Mesendoderm (in vitro differentiated cells): ENCODE measurements around the gene SNRPD3.
"Not testable (repeated sequence)": the region's sequence is repeated elsewhere in the genome, so short reads cannot be mapped to it uniquely, and the experiment has no call there.

Source experiments
- DNase-seq: peaks from one replicate; pipeline ENCODE4 v3.0.0; 2013
- H2AK5ac ChIP-seq: 2 replicates; pipeline ENCODE4 v1.6.1; 2013; ENCODE audit warnings: low read length, inconsistent platforms
- H2BK120ac ChIP-seq: 2 replicates; pipeline ENCODE4 v1.6.1; 2013; ENCODE audit warnings: low read depth, mild to moderate bottlenecking, low read length, moderate library complexity, mixed read lengths
- H2BK15ac ChIP-seq: replicated peaks from 2 replicates; pipeline ENCODE4 v1.6.1; 2013; ENCODE audit warnings: low read depth, mild to moderate bottlenecking, moderate library complexity
- H2BK5ac ChIP-seq: 2 replicates; pipeline ENCODE4 v1.6.1; 2013; ENCODE audit warnings: low read length, inconsistent platforms
- H3K18ac ChIP-seq: 2 replicates; pipeline ENCODE4 v1.6.1; 2013; ENCODE audit warnings: mild to moderate bottlenecking, low read length, mixed read lengths
- H3K23ac ChIP-seq: one replicate; pipeline ENCODE4 v1.6.1; 2013; ENCODE audit warnings: low read length
- H3K27ac ChIP-seq: 2 replicates; pipeline ENCODE4 v1.5.1; 2013; ENCODE audit warnings: low read depth, mild to moderate bottlenecking, inconsistent platforms, low read length, moderate library complexity
- H3K27me3 ChIP-seq: 2 replicates; pipeline ENCODE4 v1.6.1; 2013; ENCODE audit warnings: low read length, control low read depth, mild to moderate bottlenecking, inconsistent platforms; ENCODE audit not compliant: insufficient read depth, poor library complexity
- H3K36me3 ChIP-seq: 2 replicates; pipeline ENCODE4 v1.6.1; 2013; ENCODE audit warnings: low read length, inconsistent platforms; ENCODE audit not compliant: control insufficient read depth, insufficient read depth
- H3K4ac ChIP-seq: one replicate; pipeline ENCODE4 v1.6.1; 2013; ENCODE audit warnings: low read depth, mild to moderate bottlenecking, low read length, moderate library complexity
- H3K4me1 ChIP-seq: 2 replicates; pipeline ENCODE4 v1.6.1; 2013; ENCODE audit warnings: low read depth, low read length, inconsistent platforms; ENCODE audit not compliant: control insufficient read depth
- H3K4me2 ChIP-seq: 2 replicates; pipeline ENCODE4 v1.6.1; 2013; ENCODE audit warnings: low read length
- H3K4me3 ChIP-seq: 2 replicates; pipeline ENCODE4 v1.5.1; 2013; ENCODE audit warnings: mild to moderate bottlenecking, low read length
- H3K56ac ChIP-seq: one replicate; pipeline ENCODE4 v1.6.1; 2013; ENCODE audit warnings: low read length
- H3K79me1 ChIP-seq: 2 replicates; pipeline ENCODE4 v1.6.1; 2013; ENCODE audit warnings: low read length, inconsistent platforms
- H3K79me2 ChIP-seq: 2 replicates; pipeline ENCODE4 v1.6.1; 2013; ENCODE audit warnings: mild to moderate bottlenecking, low read length; ENCODE audit not compliant: control insufficient read depth, insufficient read depth
- H3K9ac ChIP-seq: 2 replicates; pipeline ENCODE4 v1.6.1; 2013; ENCODE audit warnings: low read length, inconsistent platforms
- H4K5ac ChIP-seq: one replicate; pipeline ENCODE4 v1.6.1; 2013; ENCODE audit warnings: low read length
- H4K8ac ChIP-seq: one replicate; pipeline ENCODE4 v1.6.1; 2013; ENCODE audit warnings: low read depth, mild to moderate bottlenecking, control low read depth, low read length, moderate library complexity
- WGBS: extraction: QIAGEN DNeasy Blood & Tissue Kit; methylation state at CpG from one replicate; pipeline ENCODE4 v1.1.7; 2013; ENCODE audit warnings: low lambda C conversion rate, missing lambda C conversion rate; ENCODE audit not compliant: insufficient coverage; ENCODE audit errors: extremely low coverage; 5-methylcytosine and 5-hydroxymethylcytosine counted together

SNRPD3 gene

DNA sequence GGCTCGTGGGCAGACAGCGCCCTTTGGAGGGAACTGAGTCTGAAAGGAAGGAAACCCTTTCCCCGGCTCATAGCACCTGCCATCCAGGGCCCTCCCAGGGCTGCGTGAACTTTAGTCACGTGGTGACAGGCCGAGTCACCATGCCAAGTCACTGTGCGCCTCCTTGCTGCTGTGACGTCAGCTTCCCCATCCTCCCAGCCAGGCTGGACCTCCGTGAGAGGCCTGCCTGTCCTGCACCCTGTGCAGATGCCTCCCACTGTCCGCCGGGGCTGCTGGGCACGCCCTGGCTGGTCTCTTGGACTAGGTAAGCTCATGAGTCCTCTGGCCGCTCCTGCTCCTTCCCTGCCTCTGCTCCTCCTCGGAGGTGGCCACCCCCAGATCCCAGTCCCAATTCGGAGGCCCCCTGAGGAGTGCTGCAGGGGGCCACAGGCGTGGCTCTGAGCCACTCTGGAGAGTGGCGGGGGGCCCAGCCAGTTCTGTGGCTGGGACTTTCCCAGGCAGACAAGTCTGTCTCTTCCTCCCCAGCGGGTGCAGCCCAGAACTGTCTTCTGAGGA, 51.7 kb downstream of the SNRPD3 start:
- H4K8ac ChIP-seq, H3K9ac ChIP-seq, H3K79me1 ChIP-seq, H2BK120ac ChIP-seq, H2BK15ac ChIP-seq, H4K5ac ChIP-seq, H2BK5ac ChIP-seq, H3K18ac ChIP-seq, H3K23ac ChIP-seq, H3K56ac ChIP-seq, H3K4me3 ChIP-seq, H3K27ac ChIP-seq, H2AK5ac ChIP-seq, H3K4me2 ChIP-seq, H3K4ac ChIP-seq, H3K27me3 ChIP-seq, DNase-seq, H3K79me2 ChIP-seq, H3K4me1 ChIP-seq, H3K36me3 ChIP-seq: not testable (repeated sequence)
- WGBS: no CpG with 5 or more reads among the region's 18 CpGs

GRCh38 chr22:24608327-24608726, 52.5 kb downstream of the SNRPD3 start:
- H3K79me2 ChIP-seq, H3K36me3 ChIP-seq, H3K4me3 ChIP-seq, H3K23ac ChIP-seq, H2BK15ac ChIP-seq, H3K4me2 ChIP-seq, H3K56ac ChIP-seq, H3K27ac ChIP-seq, H3K79me1 ChIP-seq, H3K9ac ChIP-seq, H2AK5ac ChIP-seq, H3K4ac ChIP-seq, DNase-seq, H3K4me1 ChIP-seq, H3K27me3 ChIP-seq, H3K18ac ChIP-seq, H2BK120ac ChIP-seq, H2BK5ac ChIP-seq, H4K5ac ChIP-seq, H4K8ac ChIP-seq: not testable (repeated sequence)
- WGBS: no CpG with 5 or more reads among the region's 6 CpGs

GRCh38 chr22:24609888-24610287, 54.1 kb downstream of the SNRPD3 start:
- not testable (repeated sequence) for H3K4me3 ChIP-seq, H3K36me3 ChIP-seq, H4K5ac ChIP-seq, H2AK5ac ChIP-seq, H3K4me1 ChIP-seq, H3K23ac ChIP-seq, H3K79me1 ChIP-seq, H3K56ac ChIP-seq, H3K4ac ChIP-seq, H4K8ac ChIP-seq, H3K27me3 ChIP-seq, H3K18ac ChIP-seq, H2BK15ac ChIP-seq, DNase-seq, H3K79me2 ChIP-seq, H3K27ac ChIP-seq, H2BK120ac ChIP-seq, H3K4me2 ChIP-seq, H3K9ac ChIP-seq, H2BK5ac ChIP-seq
- WGBS: no CpG with 5 or more reads among the region's 3 CpGs

- H2BK15ac ChIP-seq, H4K5ac ChIP-seq, H3K27ac ChIP-seq, H3K27me3 ChIP-seq, H3K9ac ChIP-seq, H3K4me1 ChIP-seq, H3K36me3 ChIP-seq, H4K8ac ChIP-seq, H3K79me1 ChIP-seq, H3K23ac ChIP-seq, H3K4ac ChIP-seq, H3K18ac ChIP-seq, H3K79me2 ChIP-seq, H3K4me3 ChIP-seq, H2AK5ac ChIP-seq, H2BK120ac ChIP-seq, H3K56ac ChIP-seq, H2BK5ac ChIP-seq, H3K4me2 ChIP-seq: not testable (repeated sequence)
- DNase-seq: peak; percentile 52
- WGBS: no CpG with 5 or more reads among the region's 15 CpGs
Observed at GRCh38 chr22:24614794-24615193, 59.0 kb downstream of the SNRPD3 start.

DNA sequence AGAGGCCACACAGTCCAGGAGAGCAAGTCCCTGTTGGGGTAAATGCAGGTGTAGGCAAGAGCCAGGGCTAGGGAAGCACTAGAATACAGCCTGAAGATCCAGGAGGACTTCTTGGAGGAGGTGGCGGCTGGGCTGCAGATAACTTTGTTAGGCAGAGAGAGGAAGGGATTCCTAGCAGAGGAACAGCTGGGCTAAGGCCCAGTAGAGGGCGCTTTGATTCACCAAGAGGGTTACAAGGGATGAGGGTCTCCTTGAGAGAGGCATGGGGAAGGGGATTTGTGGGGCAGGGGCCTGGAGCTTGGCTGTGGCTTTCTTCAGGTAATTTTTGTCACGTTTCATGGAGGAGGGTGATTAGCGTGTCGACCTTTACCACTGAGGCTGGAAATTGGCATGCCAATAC, 65.4 kb downstream of the SNRPD3 start:
- H3K79me1 ChIP-seq, H3K27ac ChIP-seq, H3K56ac ChIP-seq, H3K79me2 ChIP-seq, H3K4ac ChIP-seq, H3K23ac ChIP-seq, H2BK5ac ChIP-seq, H2BK15ac ChIP-seq, H3K4me2 ChIP-seq, H3K4me1 ChIP-seq, H2BK120ac ChIP-seq, H3K36me3 ChIP-seq, H3K18ac ChIP-seq, H4K5ac ChIP-seq, H3K4me3 ChIP-seq, H3K27me3 ChIP-seq, H2AK5ac ChIP-seq, H4K8ac ChIP-seq, H3K9ac ChIP-seq, DNase-seq: not testable (repeated sequence)
- WGBS: no CpG with 5 or more reads among the region's 5 CpGs

DNA sequence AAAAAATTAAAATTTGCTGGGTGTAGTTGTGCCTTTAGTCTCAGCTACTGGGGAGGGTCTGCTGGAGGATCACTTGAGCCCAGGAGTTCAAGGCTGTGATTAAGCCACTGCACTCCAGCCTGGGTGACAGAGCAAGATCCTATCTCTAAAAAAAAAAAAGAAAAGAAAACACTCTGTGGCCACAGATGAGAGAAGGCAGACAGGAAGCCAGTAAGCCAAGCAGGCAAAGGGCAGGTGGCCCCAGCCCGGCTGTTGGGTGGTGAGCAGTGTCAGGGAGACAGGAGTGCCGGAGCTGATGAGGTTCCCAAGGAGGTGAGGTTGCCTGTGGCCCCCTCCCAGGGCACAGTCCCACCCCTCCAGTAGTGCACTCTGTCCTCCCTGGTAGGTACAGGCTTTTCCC, 66.8 kb downstream of the SNRPD3 start:
- H3K36me3 ChIP-seq, H4K8ac ChIP-seq, H3K4ac ChIP-seq, H3K79me1 ChIP-seq, H3K27me3 ChIP-seq, H3K18ac ChIP-seq, H2BK120ac ChIP-seq, H3K23ac ChIP-seq, H3K4me3 ChIP-seq, H3K4me1 ChIP-seq, H3K9ac ChIP-seq, H4K5ac ChIP-seq, H2BK5ac ChIP-seq, DNase-seq, H3K56ac ChIP-seq, H3K79me2 ChIP-seq, H2AK5ac ChIP-seq, H2BK15ac ChIP-seq, H3K4me2 ChIP-seq, H3K27ac ChIP-seq: not testable (repeated sequence)
- no CpG with 5 or more reads among the region's 2 CpGs for WGBS
